Activated naive CD4-positive, alpha-beta T cell treated with anti-CD3 and anti-CD28 coated beads, Interleukin-2, amount 50 U/mL, for 16 hours (primary cell): ENCODE data around the gene KDM4C.
"Not testable (repeated sequence)": the region's sequence is repeated elsewhere in the genome, so short reads cannot be mapped to it uniquely, and the experiment has no call there.

Experiments used
- DNase-seq: peaks from one replicate; pipeline ENCODE4 v3.0.0-alpha.2; 2020

Gene KDM4C

DNA sequence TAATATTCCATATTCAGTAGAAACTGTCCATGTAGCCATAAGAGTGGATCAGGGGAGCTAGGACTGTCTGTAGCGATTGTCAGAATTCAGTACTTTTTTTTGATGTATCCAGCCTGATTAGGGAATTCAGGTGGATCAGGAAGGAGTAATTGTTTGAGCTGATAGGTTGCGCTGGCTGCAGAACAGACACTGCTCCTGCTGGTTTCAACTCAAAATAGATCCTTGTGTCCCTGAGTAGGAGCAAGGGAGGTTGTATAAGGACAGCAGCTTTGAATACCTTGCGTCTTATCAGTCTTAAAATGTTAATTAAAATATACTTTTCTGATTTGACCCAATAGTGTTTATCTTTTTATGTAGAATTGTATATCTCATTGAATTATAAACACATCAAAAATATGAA lies 229.6 kb downstream of the KDM4C start:
- no peak for DNase-seq

DNA sequence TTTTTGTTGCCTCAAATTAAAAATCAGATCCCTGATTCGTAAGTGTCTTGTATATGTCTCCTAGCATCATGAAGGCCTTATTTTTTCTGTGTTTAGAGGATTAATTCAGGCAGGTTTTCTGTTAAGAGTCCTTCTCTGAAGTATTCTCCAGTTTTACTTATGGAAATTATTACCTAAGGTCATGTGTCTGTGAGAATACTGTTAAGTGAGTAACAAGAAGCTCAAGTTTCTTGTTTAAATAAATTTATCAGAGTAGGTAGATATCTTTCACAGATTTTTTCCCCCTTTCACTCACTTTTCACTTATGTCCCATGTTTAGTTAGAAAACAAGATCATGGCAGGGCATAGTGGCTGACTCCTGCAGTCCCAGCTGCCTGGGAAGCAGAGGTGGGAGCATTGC lies 233.6 kb downstream of the KDM4C start:
- no peak for DNase-seq

DNA sequence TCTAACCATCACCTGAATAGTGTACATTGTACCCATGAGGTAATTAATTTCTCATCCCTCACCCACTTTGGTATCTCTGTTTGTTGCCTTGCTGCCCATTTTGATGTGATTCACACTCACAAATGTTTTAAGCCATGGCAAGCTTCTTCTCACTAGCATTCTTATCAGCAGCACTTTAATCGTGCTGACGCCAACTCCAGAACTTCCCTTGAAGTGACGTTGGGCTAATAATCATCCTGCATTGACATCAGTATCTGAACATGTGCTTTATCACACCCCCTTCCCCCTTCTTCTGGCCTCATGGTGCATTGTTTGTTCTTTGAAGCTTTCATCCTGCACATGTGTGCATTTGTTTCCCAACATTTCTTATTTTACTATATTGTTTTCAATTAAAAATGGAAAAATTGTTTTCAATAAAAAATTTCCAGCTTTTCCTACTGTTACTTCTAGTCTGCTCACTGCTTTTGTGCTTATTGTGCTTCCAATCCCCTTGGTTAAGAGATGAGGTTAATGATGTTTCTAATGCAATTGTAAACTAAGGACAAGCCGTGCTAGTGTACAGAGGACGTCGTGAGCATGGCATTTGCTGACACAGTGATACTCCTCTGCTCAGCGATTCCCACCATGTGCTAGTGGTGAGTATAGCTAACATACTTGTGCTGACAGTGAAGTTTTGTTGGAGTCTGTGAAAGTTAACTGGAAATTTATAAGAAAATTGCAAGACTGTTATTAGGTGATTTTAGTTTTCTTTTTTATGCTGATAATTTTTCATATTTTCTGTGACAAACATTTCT lies 238.5 kb downstream of the KDM4C start:
- no peak for DNase-seq

DNA sequence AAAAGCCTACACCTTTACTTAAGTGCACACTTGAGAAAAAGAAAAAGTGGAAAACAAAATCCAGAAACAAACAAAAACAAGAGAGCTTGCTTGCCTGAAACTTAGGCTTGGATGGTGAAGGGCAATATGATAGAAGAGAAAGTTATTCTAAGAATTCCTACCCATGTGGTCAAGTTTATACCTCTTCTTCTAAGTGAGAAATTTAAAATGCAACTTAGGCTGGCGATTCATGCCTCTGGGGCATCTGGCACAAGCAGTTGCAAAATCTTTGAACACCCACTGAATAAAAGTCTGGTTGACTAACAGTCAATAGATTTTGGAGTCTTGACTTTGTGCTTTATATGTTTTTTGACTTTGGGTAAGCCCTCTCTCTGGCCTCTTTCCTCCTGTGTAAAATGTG lies 239.6 kb downstream of the KDM4C start:
- no peak for DNase-seq

DNA sequence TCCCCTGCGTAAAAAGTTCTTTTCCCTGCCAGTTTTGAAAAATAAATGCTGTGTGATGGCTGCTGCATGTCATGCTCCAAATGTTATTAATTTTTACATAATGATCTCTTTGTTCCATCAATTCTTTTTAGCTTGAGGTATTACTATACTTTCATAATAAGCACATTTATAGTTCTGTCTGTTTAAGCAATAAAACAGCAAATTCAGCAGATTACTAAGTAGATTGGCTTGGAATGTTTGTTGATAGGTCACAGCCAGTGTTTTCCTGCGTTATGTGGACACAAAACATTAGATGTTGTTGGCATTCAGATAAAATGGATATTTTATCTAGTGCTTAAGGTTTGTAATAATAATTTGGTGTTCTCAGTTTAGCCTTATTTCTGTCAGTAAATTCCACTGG lies 242.0 kb downstream of the KDM4C start:
- no peak for DNase-seq

DNA sequence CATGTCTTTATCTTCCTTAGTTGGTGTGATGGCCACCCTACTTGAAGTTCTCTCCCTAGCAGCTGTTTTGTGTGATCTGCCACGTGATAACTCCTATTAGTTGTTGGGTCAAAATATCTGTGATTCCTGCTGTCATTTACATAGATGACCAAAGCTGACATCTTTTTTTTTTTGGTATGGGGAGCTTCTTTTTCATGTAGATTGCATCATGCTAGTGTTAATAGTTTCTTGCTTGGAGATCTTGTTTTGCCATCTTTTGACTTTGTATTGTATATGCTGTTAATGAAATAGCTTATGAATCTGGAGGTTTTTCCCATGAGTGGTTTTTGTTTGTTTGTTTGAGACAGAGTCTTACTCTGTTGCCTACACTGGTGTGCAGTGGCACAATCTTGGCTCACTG lies 243.8 kb downstream of the KDM4C start:
- no peak for DNase-seq

DNA sequence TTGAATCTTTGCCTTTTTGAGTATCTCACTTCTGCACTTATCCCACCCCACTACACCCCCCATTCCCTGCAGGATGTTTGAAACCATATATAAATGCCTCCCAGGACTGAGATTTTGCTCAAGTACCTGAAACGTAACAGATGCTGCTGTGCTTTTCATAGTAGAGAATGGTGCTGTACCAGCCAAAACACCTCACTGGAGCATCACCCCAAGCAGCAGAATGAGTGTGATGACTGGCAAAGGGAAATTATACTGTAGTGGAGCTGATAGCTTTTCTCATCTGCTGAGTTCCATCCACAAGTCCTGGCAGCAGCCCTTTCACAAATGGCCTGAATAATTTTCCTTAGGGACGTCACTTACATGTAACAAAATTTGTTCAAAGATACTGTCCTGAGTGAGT lies 246.1 kb downstream of the KDM4C start:
- no peak for DNase-seq

DNA sequence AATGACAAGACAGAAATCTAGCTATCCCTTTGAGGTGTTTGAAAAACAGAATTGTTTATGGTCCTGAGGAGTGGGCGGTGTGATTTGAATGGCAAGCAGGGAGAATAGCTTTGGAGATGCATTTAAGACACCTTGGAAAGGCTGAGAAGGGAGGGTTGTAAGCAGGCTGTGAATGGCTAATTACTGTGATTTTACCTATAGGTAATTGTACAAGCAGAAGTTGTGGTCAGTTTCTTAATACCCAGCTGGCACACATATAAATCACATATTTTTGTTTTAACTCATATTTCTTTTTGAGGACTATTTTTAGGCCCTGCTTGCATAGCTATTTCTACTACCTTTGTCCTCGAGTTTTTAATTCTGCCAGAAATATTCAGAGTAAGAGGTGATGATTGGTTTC lies 248.6 kb downstream of the KDM4C start:
- no peak for DNase-seq

- DNase-seq = no peak
Observed at GRCh38 chr9:7008411-7008810, 250.6 kb downstream of the KDM4C start.

DNA sequence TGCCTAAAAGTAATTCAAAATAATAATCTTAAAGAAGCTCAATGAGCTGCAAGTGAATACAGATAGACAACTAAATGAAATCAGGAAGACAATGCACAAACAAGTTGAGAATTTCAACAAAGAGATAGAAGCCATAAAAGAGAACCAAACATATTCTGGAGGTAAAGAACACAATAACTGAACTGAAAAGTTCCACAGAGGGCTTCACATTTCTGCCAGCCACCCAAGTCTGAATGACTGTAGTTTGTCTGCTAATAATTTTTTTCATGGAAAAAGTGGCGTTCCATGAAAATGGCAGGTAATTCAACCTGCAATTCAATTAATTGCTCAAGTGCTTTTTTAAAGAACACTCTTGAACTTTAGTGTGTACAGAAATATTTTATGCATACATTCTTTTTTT lies 251.3 kb downstream of the KDM4C start:
- DNase-seq = no peak

- no peak for DNase-seq
Observed at GRCh38 chr9:7011395-7012067, 253.8 kb downstream of the KDM4C start.

DNA sequence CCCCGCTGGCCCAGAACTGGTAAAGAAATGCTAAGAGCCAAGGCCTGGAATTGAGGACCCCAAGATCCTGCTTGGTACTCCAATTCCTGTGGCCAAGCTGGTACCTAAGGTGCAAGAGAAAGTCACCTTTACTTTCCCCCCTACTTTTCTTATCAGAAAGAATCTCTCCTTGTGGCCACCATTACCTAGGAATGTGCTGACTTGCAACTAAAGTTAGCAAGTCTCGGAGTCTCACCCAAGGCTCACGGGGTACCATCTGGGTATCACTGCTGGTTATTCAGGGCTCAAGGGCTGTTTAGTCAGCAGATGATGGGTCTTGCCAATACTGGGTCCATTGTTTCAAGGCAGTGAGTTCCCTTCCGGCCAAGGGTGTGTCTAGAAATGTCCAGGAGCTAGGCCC lies 270.2 kb downstream of the KDM4C start:
- DNase-seq = no peak

DNA sequence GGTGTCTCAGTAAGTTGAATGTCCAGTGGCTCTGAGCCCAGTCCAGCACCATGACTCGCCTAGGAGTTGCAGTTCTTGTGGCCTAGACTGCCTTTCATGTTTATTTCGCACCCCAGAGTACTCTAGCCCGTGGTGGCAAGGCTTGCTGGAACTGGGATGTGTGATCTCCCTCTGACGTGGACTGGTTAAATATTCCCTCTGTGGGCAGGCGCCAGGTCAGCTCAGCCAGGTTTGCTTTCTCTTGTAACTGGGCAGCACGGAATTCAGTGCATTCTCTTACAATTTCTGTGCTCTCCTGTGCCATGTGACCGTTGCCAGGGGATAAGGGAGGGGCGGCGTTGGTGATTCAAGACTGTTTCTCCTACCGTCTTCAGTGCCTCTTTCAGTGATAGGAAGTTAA lies 270.8 kb downstream of the KDM4C start:
- no peak for DNase-seq

DNA sequence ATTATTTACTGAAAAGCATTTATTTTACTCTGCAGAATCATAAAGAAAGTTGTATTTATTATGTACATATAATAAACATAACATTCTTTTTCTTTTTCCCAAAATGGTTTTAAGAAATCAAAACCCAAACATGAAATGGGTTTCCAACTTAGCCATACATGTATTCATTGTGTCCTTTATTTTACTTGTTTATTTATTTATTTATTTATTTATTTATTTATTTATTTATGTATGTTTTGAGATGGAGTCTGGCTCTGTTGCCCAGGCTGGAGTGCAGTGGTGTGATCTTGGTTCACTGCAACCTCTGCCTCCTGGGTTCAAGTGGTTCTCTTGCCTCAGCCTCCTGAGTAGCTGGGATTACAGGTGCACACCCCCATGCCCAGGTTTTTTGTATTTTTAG lies 273.2 kb downstream of the KDM4C start:
- DNase-seq = not testable (repeated sequence)

GRCh38 chr9:7033076-7034045 lies 275.6 kb downstream of the KDM4C start:
- no peak for DNase-seq

GRCh38 chr9:7037176-7037575 lies 279.4 kb downstream of the KDM4C start:
- DNase-seq = no peak

GRCh38 chr9:7042124-7042523 lies 284.4 kb downstream of the KDM4C start:
- DNase-seq = no peak

GRCh38 chr9:7045361-7045760 lies 287.6 kb downstream of the KDM4C start:
- no peak for DNase-seq

DNA sequence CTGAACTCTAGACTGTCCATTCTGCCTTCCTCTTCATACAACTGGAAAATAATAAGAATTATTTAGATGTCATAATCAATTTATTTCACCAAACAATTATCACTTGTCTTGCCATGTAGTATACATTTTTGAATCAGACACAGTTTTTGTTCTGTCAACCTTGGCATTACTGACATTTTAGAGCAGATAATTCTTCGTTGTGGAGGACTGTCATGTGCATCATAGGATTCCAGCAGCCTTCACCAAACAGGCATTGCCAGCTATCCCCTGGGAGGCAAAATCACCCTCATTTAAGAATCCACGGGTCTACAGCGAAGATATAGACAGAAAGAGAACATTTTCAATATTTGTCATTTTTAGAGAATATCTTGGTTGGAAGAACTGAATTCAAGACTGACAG lies 293.9 kb downstream of the KDM4C start:
- no peak for DNase-seq

- DNase-seq = no peak
Observed at GRCh38 chr9:7053903-7054302, 296.1 kb downstream of the KDM4C start.

DNA sequence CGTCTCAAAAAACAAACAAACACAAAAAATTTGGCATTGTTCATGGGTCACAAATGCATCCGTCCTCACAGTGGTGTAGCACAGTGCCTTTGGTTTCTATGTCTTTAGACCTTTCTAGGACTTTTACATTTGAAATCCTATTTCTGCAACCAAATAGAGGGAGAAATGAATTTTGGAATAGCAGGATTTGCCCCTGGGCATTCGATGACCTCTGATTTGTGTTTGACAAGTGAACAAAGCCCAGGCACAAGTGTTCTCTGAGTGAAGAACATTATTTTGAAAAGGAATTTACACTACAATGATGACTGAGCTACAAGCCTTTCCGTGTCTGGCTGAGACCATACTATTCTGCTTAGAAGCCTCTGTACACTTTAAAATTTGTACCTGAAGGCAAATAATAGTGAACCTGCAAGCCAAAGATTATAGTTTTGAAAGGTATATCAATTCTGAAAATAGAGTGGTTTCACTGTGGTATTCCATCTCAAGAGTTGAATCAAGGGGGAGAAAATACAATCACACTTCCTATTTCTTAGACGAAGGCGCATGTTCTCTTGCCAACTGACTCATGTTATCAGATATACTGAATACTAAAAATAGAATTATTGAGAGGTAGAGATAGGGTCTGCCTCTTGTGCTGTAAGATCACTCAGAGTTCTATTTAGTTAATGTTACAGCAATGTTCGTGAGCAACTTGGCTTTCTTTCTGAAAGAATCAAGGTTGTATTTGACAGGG lies 297.6 kb downstream of the KDM4C start:
- no peak for DNase-seq

DNA sequence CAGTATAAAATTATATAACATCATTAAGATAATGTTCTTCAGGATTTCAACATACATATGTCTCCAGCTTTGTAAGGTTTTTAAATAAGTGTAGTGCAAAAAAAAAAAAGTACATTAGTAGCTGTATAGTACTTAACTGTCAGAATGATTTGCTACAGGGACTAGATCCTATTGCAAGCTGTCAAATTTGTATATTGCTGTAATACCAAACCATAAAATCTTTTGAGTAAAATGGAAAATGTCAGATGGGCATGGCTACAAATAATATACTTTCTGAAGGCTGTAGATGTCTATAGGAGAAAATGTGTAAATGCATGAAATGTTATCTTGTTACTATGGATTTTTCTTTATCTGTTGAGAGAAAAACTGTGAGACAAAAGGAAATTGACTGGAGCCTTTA lies 298.5 kb downstream of the KDM4C start:
- no peak for DNase-seq

GRCh38 chr9:7058473-7058872 lies 300.7 kb downstream of the KDM4C start:
- no peak for DNase-seq
